H7 (cell line): Measurements from ENCODE around the gene FBXL3. TPM values are rescaled to one million over a fixed set of nuclear protein-coding genes. Genes with fewer than 3 reads are reported as not detected.

ENCODE experiments used
- DNase-seq: peaks from one replicate; pipeline ENCODE4 v3.0.0; 2012
- H3K27me3 ChIP-seq: 2 replicates; pipeline ENCODE4 v1.6.0; 2011; ENCODE audit warnings: mild to moderate bottlenecking, low read length; ENCODE audit not compliant: control insufficient read depth, insufficient read depth
- H3K36me3 ChIP-seq: replicated peaks from 2 replicates; pipeline ENCODE4 v1.5.1; 2011; ENCODE audit warnings: low read length; ENCODE audit not compliant: control insufficient read depth, insufficient read depth
- H3K4me3 ChIP-seq: 2 replicates; pipeline ENCODE4 v1.5.1; 2011; ENCODE audit warnings: low read depth, mild to moderate bottlenecking, control low read depth, low read length, moderate library complexity; ENCODE audit not compliant: insufficient read depth
- total RNA-seq: library from RNA; depleted of rRNA; stranded (reverse); fragments of >200 nt; shearing (Covaris generic); gene quantifications from 2 replicates; pipeline ENCODE4 v1.2.3, GENCODE V29; 2014

Gene FBXL3
- total RNA-seq, 1 experiment from 2014 or later: 13.8 TPM

DNA sequence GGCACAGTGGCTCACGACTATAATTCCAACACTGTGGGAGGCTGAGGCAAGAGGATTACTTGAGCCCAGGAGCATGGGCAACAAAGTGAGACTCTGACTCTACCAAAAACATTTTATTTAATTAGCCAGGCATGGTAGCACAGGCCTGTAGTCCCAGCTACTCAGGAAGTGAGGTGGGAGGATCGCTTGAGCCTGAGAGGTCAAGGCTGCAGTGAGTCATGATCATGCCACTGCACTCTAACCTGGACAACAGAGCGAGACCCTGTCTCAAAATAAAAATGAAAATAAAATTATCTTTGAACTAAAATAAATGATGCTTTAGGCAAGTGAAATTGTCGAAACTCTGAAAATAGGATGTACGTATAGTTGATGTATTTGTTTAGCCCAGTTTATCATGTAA, 43.3 kb downstream of the FBXL3 start:
- Histone ChIP-seq H3K4me3 (no peak overlapping the region), H3K36me3 (no peaks in the 10 kb centered on the region), H3K27me3 (no peaks in the 10 kb centered on the region)
- DNase-seq: no peak

DNA sequence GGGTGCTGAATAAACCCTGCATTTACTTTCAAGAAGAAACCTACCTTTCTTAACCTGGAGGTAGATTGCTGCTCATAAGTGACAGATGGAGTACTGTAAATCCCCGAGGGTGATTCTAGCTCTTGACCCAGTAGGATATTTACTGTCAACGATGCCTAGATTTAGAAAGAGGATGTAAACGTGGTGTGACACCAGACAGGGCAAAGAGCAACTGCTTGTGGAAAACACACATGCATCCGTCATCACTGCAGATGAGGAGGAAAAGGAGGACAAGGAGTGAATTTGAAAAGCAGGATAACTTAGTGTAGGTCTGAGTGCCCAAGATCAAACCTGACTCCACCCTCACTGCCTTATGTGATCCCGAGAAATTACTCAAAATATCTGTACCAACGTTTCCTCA, 44.9 kb downstream of the FBXL3 start:
- Histone ChIP-seq H3K4me3 (no peak overlapping the region), H3K36me3 (no peaks in the 10 kb centered on the region), H3K27me3 (no peaks in the 10 kb centered on the region)
- DNase-seq: no peak

DNA sequence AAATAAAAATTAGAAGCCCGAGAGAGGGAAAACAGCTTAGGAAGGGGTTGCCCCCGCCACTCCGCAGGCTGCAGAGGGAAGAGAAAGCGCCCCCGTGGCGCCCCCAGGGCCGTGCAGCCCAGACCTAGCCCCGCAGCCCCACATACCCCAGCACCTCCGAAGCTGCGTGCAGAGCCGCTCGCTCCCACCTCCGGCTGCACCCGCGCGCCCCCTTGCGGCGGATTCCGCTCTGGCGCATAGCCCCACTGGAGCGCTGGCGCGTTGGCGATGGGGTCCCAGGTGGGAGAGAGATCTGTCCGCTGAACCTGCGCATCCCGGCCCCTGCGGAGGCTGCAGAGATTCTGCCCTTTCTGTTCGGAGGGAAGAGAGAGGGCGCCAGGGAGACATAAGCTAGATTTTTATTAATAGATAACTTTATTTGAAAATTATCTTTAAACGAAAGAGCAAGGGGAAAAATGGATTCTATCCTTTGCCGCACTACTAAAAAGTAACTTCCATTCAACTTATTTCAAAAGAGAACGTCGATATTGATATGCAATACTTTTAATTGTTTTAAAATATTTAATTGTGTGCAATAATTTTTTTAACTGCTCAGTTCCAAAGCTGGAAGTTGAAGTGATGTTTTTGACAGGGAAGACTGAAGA, 46.8 kb downstream of the FBXL3 start:
- H3K36me3 ChIP-seq: no peaks in the 10 kb centered on the region

DNA sequence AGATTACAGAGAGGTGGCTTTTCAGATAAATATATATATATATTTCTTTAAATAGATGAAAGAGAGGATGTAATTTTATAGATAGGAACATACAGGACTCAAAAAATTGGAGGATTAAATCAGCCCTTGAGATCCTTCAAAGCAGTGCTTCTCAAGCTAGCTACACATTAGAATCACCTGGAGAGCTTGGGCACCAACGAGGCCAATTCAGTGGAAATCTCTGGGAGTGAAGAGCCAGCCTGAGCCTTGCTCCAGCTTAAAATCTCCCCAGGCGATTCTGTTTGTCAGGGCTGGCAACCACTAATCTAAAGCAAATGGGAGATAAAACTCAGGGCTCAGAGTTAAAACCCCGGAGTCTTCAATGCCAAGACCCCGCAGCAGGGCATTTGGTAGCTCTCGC, 50.0 kb downstream of the FBXL3 start:
- Histone ChIP-seq H3K36me3 (no peaks in the 10 kb centered on the region), H3K4me3 (no peak overlapping the region), H3K27me3 (no peaks in the 10 kb centered on the region)
- no peak for DNase-seq

More for the DNA sequence above, 46.8 kb downstream of the FBXL3 start:
- Histone ChIP-seq H3K27me3 (no peaks in the 10 kb centered on the region), H3K4me3 (no peak overlapping the region)
- DNase-seq: peak; percentile 96

DNA sequence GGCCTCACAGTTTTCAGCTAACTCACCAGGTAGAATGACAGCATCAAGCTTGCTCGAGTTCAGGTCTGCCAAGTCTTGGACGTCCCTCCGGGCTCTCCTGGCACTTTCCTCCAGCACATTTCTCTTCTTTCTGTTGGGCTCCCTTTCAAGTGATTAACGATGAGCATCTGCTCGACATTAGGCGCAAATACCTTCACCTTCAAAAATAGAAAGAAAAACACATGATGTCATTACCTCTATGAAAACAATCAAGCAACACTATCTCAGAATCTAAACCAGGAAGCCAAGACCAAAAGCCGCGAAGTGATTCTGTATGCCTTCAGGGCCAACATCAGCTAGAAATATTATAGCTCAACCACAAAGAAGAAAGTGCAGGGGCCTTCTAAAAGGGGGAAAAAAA, 50.5 kb downstream of the FBXL3 start:
- DNase-seq: no peak

DNA sequence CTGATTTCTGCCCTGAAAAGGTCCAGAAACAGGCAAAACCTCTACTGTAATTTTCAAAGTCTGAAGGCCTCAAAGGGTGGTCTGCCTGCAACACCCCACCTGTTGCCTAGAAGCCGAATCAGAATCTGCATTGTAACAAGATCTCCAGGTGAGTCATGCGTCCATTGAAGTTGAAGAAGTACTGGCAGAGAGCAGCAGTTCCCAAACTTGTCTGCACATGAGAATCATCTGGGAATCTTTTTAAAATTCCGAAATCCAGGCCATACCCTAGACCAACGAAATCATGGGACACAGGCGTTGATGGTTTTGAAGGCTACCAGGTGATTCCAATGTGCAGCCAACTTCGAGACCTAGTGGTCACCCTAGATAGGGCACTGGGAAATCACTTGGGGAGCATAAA, 51.1 kb downstream of the FBXL3 start:
- DNase-seq: no peak
- Histone ChIP-seq H3K4me3 (no peak overlapping the region), H3K36me3 (no peaks in the 10 kb centered on the region), H3K27me3 (no peaks in the 10 kb centered on the region)

More for the DNA sequence above, 50.5 kb downstream of the FBXL3 start:
- H3K36me3 ChIP-seq: no peaks in the 10 kb centered on the region
- H3K4me3 ChIP-seq: no peak overlapping the region
- no peaks in the 10 kb centered on the region for H3K27me3 ChIP-seq

DNA sequence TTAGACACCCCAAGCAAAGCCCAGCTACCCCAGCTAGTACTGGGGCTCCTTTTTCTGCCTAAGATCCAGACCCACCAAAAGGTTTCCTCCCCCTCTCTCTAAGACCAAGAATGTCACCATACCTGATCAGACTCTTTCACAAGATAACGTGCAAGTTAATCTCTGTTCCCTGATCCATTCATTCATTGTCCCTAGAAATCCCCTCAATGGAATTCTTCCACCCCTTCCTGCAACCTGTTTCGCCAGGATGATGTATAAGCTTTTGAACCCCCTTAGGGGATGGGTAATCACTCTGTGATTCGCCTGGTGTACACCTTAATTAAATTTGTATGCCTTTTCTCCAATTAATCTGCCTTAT, 52.4 kb downstream of the FBXL3 start:
- Histone ChIP-seq H3K27me3 (no peaks in the 10 kb centered on the region), H3K36me3 (no peaks in the 10 kb centered on the region), H3K4me3 (no peak overlapping the region)
- no peak for DNase-seq

DNA sequence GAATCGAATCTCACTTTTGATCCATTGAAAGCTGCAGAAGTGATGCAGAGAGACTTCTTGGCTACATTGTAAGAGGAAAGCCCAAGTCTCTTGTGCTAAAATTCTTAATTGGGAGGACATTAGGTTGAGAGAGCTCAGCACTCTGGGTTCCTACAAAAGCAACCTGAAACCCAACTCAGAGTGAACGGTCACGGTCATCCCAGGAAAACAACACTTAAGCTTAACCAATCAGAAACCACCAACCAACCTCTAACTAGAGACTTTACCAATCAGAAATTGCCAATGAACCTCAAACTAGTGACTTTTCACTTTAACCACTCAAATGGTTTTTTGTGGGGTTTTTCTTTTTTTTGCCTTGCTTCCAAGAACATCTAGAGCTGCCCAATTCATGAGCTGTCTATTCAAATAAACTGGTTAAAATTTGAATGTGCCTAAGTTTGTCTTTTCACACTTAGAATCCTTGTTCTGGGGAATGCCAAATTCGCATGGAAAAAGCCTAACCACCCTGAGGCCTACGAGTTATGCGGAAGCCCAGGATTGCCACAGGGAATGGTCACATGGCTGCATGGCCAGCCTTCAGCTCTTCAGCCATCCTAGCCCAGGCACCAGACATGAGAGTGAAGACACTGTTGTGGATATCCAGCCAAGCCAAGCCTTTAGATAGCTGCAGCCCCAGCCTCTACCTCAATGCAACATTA, 52.9 kb downstream of the FBXL3 start:
- no peaks in the 10 kb centered on the region for H3K36me3 ChIP-seq
- DNase-seq: no peak
- no peaks in the 10 kb centered on the region for H3K27me3 ChIP-seq
- H3K4me3 ChIP-seq: no peak overlapping the region

DNA sequence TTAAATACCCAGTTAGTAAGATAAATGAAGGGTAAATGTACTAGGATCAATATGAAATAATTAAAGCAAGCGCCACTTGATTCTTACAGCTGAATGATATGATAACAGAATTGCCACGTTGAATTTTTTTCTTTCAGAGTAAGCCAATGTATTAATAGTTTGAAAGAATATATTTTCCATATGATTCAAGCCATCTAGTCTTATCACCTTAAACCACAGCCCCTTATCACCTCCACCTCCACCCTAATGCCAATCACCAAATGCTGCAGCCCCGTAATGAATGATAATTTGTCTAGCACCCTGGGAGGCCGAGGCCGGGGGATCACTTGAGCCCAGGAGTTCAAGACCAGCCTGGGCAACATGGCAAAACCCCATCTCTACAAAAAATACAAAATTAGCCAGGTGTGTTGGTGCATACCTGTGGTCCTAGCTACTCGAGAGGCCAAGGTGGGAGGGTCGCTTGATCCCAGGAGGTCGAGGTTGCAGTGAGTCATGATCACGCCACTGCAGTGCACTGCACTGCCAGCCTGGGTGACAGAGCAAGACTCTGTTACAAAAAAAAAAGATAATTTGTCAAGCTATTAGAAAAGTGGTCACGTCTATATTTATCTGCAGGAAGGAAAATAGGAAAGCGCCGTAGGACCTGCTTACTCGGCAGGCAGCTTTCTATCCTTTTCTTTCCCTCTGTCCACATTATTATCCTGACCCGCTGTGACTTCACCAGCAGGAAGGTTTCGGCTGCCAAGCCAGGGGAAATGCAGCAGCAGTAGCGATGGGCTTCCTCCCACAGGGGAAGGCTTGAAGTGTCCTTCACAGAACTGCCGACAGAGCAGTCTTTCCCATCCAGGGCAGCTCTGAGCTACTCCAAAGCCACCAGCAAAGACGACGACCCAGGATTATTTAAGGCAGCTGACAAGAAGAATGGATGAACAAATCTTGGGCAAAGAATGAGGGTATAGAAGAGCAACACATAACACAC, 54.8 kb downstream of the FBXL3 start:
- no peaks in the 10 kb centered on the region for H3K36me3 ChIP-seq
- no peak overlapping the region for H3K4me3 ChIP-seq
- H3K27me3 ChIP-seq: no peaks in the 10 kb centered on the region
- DNase-seq: no peak

DNA sequence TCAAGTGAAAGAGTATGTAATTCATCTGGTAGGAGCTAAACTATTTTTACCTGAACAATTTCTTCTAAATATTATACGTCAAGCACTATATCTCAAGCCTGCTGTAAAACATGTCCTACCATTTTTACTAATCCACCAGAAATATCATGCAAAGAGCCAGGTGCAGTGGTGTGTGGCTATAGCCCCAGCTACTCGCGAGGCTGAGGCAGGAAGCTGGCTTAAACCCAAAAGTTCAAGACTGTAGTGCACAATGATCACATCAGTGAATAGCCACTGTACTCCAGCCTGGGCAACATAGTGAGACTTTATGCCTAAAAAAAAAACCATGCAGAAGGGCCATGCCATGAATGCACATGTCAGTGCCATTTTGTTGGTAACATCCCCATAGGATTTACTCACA, 55.7 kb downstream of the FBXL3 start:
- H3K4me3 ChIP-seq: no peak overlapping the region
- H3K36me3 ChIP-seq: no peaks in the 10 kb centered on the region
- H3K27me3 ChIP-seq: no peaks in the 10 kb centered on the region
- no peak for DNase-seq

DNA sequence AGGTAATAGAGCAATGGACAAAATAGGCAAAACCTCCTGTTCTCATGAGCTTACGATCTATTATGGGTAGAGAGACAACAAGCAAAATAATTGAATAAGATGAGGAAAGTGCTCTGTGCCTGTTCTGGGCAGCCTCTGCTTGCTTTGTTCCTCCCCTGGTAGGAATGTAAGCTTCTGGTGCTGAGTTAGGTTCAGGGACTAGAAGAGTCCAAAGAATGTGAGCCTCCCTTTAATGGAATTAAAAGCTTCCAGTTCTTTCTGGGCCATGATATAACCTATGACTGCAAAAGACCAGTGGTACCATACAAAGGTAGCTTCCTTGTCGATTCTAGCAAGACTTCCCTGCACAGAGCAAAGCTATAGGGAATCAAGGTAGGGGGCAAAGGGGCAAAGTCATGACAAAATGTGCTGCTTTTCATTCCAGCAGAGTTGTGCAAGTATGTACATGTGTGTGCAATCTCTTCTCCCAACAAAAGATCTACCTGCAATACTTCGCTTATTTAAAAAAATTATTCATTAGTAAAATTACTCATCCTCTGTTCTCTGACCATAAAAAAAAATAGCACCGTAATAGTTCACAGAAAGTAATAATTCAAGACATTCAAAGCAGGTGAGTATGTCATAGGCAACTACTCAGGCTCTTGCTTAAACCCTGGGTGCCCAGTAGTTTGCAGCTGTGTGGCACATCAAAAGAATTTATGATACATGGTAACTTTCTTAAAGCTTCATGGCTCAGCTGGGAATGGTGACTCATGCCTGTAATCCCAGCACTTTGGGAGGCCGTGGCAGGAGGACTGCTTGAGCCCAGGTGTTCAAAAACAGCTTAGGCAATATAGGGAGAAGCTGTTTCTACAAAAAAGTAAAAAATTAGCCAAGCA, 57.2 kb downstream of the FBXL3 start:
- no peak for DNase-seq
- Histone ChIP-seq H3K27me3 (no peaks in the 10 kb centered on the region), H3K4me3 (no peak overlapping the region), H3K36me3 (no peaks in the 10 kb centered on the region)

DNA sequence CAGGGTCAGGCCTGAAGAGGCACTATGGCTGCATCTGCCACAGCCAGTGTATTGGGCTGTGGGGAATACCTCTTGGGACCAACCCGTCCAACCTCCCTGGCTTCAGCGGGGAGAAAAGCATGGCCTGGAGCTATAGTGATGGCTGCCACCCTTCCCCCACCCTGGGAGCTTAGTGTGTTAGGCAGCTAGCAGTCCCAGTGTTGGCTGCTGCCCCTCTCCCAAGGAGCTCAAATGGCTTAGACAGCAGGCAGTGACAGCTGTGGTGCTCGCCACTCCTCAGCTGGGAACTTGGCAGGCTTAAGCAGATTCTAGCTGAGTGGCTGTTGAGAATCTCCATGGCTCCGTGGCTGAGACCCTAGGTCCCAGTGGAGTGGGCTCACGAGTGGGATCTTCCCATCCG, 58.9 kb downstream of the FBXL3 start:
- no peak for DNase-seq
- no peaks in the 10 kb centered on the region for H3K36me3 ChIP-seq
- H3K27me3 ChIP-seq: no peaks in the 10 kb centered on the region
- no peak overlapping the region for H3K4me3 ChIP-seq

DNA sequence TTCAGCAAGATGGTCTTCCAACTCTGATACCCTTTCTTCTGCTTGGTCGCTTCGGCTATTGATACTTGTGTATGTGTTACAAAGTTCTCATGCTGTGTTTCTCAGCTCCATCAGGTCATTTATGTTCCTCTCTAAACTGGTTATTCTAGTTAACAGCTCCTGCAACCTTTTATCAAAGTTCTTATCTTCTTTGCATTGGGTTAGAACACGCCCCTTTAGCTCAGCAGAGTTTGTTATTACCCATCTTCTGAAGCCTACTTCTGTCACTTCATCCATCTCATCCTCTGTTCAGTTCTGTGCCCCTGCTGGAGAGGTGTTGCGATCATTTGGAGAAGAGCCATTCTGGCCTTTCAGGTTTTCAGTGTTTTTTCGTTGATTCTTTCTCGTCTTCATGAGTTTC, 59.9 kb downstream of the FBXL3 start:
- H3K4me3 ChIP-seq: no peak overlapping the region
- H3K27me3 ChIP-seq: no peaks in the 10 kb centered on the region
- no peaks in the 10 kb centered on the region for H3K36me3 ChIP-seq
- no peak for DNase-seq

DNA sequence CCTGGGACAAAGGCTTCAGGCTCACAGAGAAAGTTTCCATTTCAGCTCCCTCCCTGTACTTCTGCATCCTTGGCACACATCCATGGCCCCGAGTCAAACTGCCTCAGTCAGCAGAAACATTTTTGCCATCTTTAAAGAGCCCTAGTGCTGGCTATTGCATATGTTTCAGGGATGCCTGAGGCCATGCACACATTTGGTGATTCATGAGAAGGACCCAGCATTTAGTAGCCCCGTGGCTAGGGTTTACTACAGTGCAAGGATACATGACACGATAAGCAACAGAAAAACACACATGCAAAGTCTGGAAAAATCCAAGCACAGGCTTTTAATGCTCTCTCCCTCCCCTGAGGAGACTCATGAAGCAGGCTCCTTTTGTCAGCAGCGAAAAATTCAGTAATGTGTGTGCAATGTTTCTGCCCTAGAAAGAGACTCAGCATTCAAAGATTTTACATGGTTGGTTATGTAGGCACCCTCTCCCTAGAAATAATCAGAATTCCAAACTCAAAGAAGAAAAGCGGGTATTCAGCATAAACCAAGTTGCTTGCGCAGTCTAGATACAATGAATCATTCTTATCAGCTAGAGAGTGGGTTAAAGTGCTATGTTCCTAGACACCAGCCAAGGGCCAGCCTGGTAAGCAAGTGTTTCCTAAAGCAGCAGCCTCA, 61.1 kb downstream of the FBXL3 start:
- no peak overlapping the region for H3K4me3 ChIP-seq
- DNase-seq: no peak
- no peaks in the 10 kb centered on the region for H3K27me3 ChIP-seq
- H3K36me3 ChIP-seq: no peaks in the 10 kb centered on the region
